Measurements from ENCODE around the gene TRAPPC3L.

Gene TRAPPC3L

GRCh38 chr6:116556814-116557415, 11.4 kb upstream of the TRAPPC3L start:
- DNase-seq: no peak

DNA sequence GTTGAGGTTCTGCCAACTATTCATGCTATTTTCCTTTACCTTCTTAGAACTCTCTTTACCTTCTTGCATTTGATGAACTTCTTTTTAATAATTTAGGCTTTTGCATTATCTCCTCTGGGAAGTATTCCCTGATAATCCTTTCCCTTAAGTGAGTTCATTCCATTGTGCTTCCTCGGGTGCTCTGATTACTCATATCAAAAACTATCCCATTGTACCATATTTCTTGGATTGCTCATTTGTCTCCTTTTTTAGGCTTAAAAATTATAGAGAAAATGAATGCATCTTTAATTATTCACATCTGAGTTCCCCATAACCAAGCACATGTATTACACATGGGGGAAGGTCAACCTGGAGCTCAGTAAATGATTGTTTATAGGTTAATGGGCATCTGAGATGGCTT, 10.6 kb upstream of the TRAPPC3L start:
- DNase-seq: no peak

DNA sequence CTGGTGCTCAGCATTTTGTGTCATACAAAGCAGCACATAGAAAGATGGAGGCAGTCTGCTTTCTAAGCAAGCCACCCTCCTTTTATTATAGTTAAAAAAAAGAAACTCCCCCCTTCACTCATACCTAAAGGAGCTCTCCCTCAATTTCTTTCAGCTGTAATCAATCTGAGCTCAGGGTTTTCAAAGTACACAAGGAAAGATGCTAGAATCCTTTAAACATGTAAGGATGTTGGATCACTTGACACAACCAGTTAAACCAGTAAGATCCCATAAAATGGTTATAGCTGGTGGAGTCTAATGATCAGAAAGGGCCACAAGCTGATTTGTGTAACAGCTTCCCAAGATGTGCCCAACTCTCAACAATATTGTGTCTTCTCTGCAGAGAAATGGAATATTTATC, 8.0 kb upstream of the TRAPPC3L start, which contains the start of gene CALHM4:
CALHM4 (plus strand) TSS at position 301 of the 400 bp plus-strand sequence; CDS start at position 344, 43 bp downstream.
- DNase-seq: no peak

DNA sequence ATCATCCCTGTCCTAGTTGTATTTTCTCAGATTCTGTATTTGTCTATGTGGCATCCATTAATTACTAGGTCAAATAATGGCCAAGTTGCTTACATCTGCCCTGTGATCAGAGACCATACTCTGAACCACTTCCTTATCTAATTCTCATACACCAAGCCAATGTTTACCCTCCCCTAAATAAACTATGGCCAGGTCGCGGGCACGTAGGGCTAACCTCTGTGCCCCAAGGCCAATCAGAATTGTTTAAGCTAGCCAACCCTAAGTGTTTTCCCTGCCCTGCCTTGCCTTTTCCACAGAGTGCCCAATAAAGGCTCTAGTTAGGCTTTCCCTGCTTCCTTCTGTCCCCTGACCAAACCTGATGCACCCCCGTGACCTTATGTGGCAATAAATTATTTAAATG, 5.3 kb upstream of the TRAPPC3L start:
- no peak for DNase-seq

DNA sequence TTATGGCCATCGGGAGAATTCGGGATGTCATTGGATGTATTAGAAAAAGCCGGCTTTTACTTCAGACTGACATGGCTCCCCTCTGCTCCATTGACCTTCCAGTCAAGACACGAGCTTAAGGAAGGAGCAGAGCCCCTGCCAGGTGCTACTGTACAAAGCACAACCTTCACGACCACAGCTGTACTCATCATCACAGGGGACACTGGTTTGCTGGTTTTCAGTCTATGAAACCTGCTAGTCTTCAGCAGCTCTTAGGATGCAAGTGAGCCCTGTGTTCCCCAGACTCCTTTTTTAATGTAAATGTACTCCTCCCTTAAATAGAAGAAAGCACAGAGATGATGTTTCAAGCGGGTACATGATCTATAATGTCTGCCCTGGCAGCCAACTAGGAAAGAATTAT, 1.9 kb upstream of the TRAPPC3L start:
- DNase-seq: no peak

DNA sequence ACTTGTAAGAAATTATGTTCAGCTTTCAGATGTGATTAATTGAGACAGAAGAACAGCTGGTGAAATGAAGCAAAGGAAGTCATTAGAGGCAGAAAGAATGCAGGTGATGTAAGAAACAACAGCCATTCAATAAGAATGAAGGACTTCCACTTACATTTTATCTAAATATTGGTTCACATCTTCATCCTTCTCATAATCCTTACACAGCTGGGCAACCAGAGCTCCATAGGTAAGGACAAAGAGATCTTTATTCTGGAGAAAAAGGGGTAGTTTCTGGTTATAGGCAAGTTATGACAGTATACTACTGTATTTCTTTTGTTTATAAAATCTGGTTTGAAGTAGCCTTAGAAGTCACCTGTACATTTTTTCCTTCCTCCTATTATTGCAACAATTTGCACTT, 2.3 kb downstream of the TRAPPC3L start:
- no peak for DNase-seq

- no peak for DNase-seq
Measured at GRCh38 chr6:116542426-116542825, 3.1 kb downstream of the TRAPPC3L start.

GRCh38 chr6:116536216-116536621, 9.3 kb downstream of the TRAPPC3L start:
- DNase-seq: no peak

DNA sequence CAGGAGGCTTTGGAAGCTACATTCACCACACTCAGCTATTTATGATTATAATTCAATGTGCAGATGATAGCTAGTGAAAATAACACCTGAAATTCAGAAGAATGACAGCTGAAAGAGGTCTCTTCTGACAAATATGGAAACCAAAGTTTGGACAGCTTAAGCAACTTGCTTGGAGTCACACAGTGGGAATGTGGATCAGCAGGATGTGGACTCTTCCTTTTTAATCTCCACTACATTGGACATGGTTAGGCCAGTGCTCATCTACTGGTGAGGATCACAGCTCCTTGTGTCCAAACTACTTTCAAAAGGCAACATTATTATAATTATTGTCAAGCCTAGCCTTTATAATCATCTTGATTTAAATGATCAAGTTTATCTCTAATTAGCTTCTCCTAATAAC, 10.4 kb downstream of the TRAPPC3L start:
- no peak for DNase-seq

DNA sequence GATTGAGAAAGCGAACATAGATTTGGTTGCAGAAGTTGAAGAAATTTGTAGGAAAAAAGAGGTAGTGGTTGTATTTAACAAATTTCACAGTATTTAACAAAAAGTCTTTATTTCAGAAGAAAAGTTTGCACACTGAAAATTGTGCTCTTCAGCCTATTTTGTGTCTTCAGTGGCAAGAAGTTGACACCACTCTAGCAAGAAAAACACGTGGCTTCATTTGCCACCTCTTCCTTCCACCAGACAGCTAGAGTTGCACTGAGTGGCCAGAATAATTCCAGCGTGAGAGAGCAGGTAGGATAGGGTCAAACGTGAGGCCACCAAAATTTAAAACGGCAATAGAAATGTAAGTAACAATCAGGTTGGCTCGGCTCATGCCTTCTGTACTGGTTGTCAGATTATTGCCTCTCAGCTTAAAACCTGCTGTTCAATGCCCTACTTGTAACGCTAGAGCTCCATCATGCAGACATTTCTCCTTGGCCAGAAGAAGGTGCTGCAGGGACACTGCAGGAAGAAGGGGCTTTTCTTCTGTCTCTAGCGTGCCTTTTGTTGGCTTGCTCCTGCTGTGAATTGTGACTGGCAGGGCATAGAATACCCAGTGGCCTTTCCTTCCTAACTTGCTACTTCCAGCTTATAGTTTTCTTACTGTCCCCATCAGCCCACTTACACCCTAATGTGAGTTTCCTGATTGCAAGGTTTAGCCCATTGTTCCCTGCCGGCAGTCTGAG, 12.1 kb downstream of the TRAPPC3L start:
- DNase-seq: no peak

- DNase-seq: peak; percentile 28
Measured at GRCh38 chr6:116531675-116532570, 13.6 kb downstream of the TRAPPC3L start.

- no peak for DNase-seq
Measured at GRCh38 chr6:116530436-116530835, 15.0 kb downstream of the TRAPPC3L start.

- DNase-seq: no peak
Measured at GRCh38 chr6:116529466-116530290, 15.8 kb downstream of the TRAPPC3L start.

DNA sequence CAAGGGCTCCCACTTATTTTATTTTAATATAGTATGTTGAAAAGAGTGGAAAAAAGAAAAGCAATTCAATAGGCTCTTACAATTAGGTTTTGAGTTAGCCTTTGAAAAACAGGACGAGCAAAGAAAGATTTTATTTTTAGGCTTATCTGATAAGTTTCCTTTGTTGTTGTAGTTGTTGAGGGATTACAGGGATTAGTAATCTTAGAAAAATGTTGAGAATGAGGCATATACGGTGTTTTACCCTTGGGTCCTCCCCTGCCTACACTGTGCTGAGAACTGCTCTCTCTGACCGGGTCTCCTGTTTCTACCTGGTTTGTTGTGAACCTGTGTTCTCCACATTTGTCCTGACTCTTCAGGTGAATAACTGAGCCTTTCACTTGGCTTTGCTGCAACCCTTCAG, 16.7 kb downstream of the TRAPPC3L start:
- DNase-seq: no peak

DNA sequence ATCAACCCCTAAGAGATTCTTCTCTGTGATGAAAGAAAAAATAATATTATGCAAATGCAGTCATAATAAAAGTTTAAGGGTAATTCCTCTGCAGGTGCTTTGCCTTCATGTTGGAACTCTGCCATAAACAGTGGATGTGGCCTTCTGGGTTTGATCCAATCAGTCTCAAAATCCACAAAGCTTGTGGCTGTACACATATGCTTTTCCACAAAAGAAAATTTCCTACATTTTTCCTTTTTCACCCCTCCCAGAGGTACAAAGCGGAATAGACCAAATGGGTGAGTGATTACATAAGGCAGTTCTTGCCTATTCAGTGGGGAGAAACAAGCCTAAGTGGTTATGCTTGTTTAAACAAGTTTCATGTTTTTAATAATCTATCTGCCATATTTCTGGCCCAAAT, 17.4 kb downstream of the TRAPPC3L start:
- no peak for DNase-seq

- no peak for DNase-seq
Measured at GRCh38 chr6:116524236-116524635, 21.2 kb downstream of the TRAPPC3L start.

DNA sequence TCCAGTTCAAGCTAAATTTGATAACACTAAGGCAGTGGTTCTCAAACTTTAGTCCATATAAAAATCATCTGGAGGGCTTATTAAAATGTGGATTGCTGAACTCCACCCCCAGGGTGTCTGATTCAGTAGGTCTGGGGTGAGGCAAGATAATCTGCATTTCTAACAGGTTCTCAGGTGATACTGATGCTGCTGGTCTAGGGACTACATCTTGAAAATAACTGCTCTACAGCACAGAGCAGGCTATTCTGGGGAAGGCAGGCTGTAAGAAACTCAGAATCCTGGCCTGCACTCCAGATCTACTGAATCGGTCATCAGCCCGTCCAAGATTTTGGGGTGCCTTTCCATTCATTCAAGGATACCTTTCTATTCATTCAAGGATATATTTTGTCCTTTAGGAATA, 22.6 kb downstream of the TRAPPC3L start:
- no peak for DNase-seq

GRCh38 chr6:116518621-116519368, 26.7 kb downstream of the TRAPPC3L start:
- no peak for DNase-seq

GRCh38 chr6:116515141-116515540, 30.3 kb downstream of the TRAPPC3L start:
- no peak for DNase-seq

DNA sequence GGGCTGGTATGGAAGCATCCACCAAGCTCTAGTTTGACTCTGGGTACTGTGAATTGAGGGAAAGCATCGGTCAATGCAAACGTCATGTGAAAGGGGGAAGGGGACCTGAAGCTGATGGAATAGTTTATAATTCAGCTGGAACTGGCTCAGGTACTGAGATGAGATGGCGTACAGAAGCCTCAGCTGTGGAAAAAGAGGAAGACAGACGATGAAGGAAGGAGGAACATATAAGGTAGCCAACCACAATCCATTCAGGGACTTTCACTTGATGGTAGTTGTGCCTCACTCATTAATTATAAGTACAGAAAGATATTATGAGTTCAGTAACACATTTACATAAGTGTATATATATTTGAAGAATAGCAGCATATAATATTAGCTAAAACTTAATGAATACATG, 31.4 kb downstream of the TRAPPC3L start:
- no peak for DNase-seq

GRCh38 chr6:116513224-116513875, 32.1 kb downstream of the TRAPPC3L start:
- no peak for DNase-seq
